Measurements from ENCODE around the gene STAMBPL1. TPM values are rescaled to one million over a fixed set of nuclear protein-coding genes. Genes with fewer than 3 reads are reported as not detected.

The STAMBPL1 gene
- total RNA-seq, 1 experiment from 2014 or later = 0.54 TPM

DNA sequence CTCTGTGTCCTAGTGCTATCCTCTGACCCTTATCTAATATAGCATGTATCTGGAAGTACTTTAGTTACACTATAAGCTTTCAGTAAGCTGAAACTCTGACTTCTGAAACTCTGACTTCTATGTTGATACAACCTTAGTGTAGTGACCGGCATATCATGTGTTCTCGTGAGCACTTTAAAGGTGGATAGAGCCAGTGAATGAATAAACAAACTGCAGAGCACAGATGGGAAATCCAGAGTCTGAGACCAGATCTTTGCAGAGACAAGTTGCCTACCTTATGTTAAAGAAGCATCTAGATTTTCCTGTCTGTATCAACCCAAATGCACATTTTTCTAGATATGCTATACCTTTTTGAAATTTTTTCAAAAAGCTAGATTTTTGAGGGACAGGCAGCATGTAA, 69.0 kb downstream of the STAMBPL1 start:
- Mint-ChIP-seq H3K27ac (ENCODE audit: unreplicated experiment) (no peak overlapping the region), H3K4me3 (ENCODE audit: unreplicated experiment) (no peak overlapping the region), H3K27me3 (ENCODE audit: insufficient read depth, unreplicated experiment) (peaks cover 8% of the 10 kb centered on the region), H3K36me3 (ENCODE audit: insufficient read depth, unreplicated experiment) (no peaks in the 10 kb centered on the region), H3K9me3 (ENCODE audit: unreplicated experiment) (no peaks in the 10 kb centered on the region), H3K4me1 (ENCODE audit: low read depth, unreplicated experiment) (no peaks in the 10 kb centered on the region)
- TF ChIP-seq, protein P1, sequence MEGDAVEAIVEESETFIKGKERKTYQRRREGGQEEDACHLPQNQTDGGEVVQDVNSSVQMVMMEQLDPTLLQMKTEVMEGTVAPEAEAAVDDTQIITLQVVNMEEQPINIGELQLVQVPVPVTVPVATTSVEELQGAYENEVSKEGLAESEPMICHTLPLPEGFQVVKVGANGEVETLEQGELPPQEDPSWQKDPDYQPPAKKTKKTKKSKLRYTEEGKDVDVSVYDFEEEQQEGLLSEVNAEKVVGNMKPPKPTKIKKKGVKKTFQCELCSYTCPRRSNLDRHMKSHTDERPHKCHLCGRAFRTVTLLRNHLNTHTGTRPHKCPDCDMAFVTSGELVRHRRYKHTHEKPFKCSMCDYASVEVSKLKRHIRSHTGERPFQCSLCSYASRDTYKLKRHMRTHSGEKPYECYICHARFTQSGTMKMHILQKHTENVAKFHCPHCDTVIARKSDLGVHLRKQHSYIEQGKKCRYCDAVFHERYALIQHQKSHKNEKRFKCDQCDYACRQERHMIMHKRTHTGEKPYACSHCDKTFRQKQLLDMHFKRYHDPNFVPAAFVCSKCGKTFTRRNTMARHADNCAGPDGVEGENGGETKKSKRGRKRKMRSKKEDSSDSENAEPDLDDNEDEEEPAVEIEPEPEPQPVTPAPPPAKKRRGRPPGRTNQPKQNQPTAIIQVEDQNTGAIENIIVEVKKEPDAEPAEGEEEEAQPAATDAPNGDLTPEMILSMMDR (IDR thresholded peaks at IDR 0.05; ENCODE audit: insufficient read depth in 1 of 2, low read depth in 1 of 2, low read length in 1 of 2, severe bottlenecking in 1 of 2, unreplicated experiment in 1 of 2) = no peak
- Histone ChIP-seq H3K9me3 (no peaks in the 10 kb centered on the region), H3K4me1 (no peaks in the 10 kb centered on the region), H3K27me3 (replicated peaks; ENCODE audit: control insufficient read depth, insufficient read depth, low read length) (peaks cover 1% of the 10 kb centered on the region), H3K36me3 (ENCODE audit: control insufficient read depth, insufficient read depth, low read length) (no peaks in the 10 kb centered on the region), H3K4me3 (ENCODE audit: low read depth, low read length) (no peak overlapping the region)
- intact Hi-C loops (cut with micrococcal nuclease; ENCODE audit: unreplicated experiment) = no loop called here
- ChIA-PET POLR2A (no interaction called here), CTCF (no interaction called here)
- DNase-seq = no peak
- no TSS peak for BruUV-seq (replicated peaks)

DNA sequence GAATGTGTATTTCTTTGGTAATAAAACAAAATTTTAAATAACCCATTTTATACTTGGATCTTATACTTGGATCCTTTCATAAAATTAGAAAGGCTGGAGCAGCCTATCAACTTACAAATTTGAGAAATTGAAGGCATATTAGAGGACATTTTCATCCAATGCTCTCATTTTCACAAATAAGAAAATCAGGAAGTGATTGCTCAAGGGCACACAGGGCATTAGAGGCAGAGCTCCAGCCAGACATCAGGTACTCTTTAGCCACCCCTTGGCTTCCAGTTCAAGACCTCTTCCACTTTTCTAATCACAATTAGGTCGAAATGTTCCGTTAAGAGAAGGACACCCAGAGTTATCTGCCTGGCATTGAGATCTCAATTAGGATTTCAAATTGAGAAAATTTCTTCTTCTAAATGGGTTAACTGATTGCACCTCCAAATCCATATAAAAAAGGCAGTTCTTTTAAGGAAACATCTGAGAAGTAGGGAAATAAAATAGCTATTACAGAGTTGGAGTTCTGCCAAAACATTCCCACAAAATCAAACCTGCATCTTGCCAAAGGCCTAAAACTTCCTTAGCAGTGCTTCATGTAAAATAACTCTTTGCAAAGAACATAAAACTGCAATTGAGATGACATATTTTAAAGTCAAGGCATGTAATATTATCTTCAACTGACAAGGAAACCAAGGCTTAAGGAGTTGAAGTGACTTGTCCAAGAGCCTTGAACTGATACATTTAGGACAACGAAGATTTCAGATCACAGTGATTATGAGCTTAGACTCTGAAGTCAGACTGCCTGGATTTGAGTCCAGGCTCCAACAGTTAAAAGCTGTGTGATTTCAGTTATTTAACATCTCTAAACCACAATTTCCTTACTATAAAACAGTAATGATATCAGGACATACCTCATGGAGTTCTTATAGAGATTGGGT, 70.1 kb downstream of the STAMBPL1 start:
- Mint-ChIP-seq H3K36me3 (ENCODE audit: insufficient read depth, unreplicated experiment) (no peaks in the 10 kb centered on the region), H3K27me3 (ENCODE audit: insufficient read depth, unreplicated experiment) (peaks cover 12% of the 10 kb centered on the region), H3K9me3 (ENCODE audit: unreplicated experiment) (no peaks in the 10 kb centered on the region), H3K27ac (ENCODE audit: unreplicated experiment) (no peak overlapping the region), H3K4me3 (ENCODE audit: unreplicated experiment) (no peak overlapping the region), H3K4me1 (ENCODE audit: low read depth, unreplicated experiment) (no peaks in the 10 kb centered on the region)
- no peaks in the 10 kb centered on the region for H3K36me3 ChIP-seq (ENCODE audit: control insufficient read depth, insufficient read depth, low read length)
- POLR2A ChIA-PET = no interaction called here
- CTCF ChIA-PET = no interaction called here
- BruUV-seq (replicated peaks) = no TSS peak
- intact Hi-C loops (cut with micrococcal nuclease; ENCODE audit: unreplicated experiment) = no loop called here
- peaks cover 1% of the 10 kb centered on the region for H3K27me3 ChIP-seq (replicated peaks; ENCODE audit: control insufficient read depth, insufficient read depth, low read length)
- TF ChIP-seq, protein P1 (IDR thresholded peaks at IDR 0.05; ENCODE audit: insufficient read depth in 1 of 2, low read depth in 1 of 2, low read length in 1 of 2, severe bottlenecking in 1 of 2, unreplicated experiment in 1 of 2) = no peak
- DNase-seq = no peak
- no peaks in the 10 kb centered on the region for H3K4me1 ChIP-seq
- H3K9me3 ChIP-seq = no peaks in the 10 kb centered on the region
- H3K4me3 ChIP-seq (ENCODE audit: low read depth, low read length) = no peak overlapping the region

DNA sequence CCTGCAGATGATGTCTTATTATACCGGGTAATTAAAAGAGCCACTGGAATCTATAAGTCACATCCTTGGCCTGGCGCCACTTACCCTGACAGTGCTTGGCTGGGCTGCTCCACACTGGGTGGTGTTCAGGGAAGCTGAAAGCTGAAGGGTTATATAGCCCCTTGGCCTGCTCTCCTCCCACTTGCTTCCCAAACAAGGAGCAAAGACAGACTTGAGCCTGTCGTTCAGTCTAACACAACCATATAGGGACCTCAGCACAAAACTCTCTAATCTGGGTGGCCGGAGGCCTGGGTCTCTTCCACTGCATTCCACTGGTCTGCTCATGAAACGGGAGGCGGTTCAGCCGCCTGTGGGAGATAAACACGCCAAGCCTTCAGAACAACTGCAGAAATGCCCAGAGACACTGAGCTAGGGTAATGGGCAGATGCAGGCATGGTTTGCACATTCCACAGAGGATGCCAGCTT, 72.6 kb downstream of the STAMBPL1 start, which contains the start of gene ACTA2:
TSS of gene ACTA2 (minus strand) at position 127 of the 465 bp plus-strand sequence. CDS start 3,843 bp downstream, outside the sequence.
- no peak within 1 kb of the TSS for H3K27ac Mint-ChIP-seq (ENCODE audit: unreplicated experiment)

More for the DNA sequence above, 72.6 kb downstream of the STAMBPL1 start, which contains the start of gene ACTA2:
- TF ChIP-seq, protein P1 (IDR thresholded peaks at IDR 0.05; ENCODE audit: insufficient read depth in 1 of 2, low read depth in 1 of 2, low read length in 1 of 2, severe bottlenecking in 1 of 2, unreplicated experiment in 1 of 2) = no peak
- Mint-ChIP-seq H3K36me3 (ENCODE audit: insufficient read depth, unreplicated experiment) (no peaks in the 10 kb centered on the region), H3K9me3 (ENCODE audit: unreplicated experiment) (no peaks in the 10 kb centered on the region), H3K4me1 (ENCODE audit: low read depth, unreplicated experiment) (no peaks in the 10 kb centered on the region), H3K4me3 (ENCODE audit: unreplicated experiment) (no peak within 1 kb of the TSS), H3K27me3 (ENCODE audit: insufficient read depth, unreplicated experiment) (peaks cover 9% of the 10 kb centered on the region)
- BruUV-seq (replicated peaks) = no TSS peak
- POLR2A ChIA-PET = no interaction called here
- Histone ChIP-seq H3K36me3 (ENCODE audit: control insufficient read depth, insufficient read depth, low read length) (no peaks in the 10 kb centered on the region), H3K4me3 (ENCODE audit: low read depth, low read length) (no peak within 1 kb of the TSS), H3K9me3 (no peaks in the 10 kb centered on the region), H3K4me1 (no peaks in the 10 kb centered on the region), H3K27me3 (replicated peaks; ENCODE audit: control insufficient read depth, insufficient read depth, low read length) (peaks cover 1% of the 10 kb centered on the region)
- DNase-seq = no peak
- intact Hi-C loops (cut with micrococcal nuclease; ENCODE audit: unreplicated experiment) = no loop called here
- CTCF ChIA-PET = no interaction called here

Data from Caco-2 (cell line).